GM18499 (cell line): Measurements from ENCODE around the gene HID1.
"Not testable (repeated sequence)": the region's sequence is repeated elsewhere in the genome, so short reads cannot be mapped to it uniquely, and the experiment has no call there.

ENCODE experiments used
- ATAC-seq: cut with Tn5 transposase; IDR thresholded peaks from one replicate; pipeline ENCODE4 v1.9.1; 2021; ENCODE audit warnings: moderate number of reproducible peaks; ENCODE audit not compliant: insufficient read depth, unreplicated experiment

The HID1 gene

GRCh38 chr17:74972107-74972972, at the start of gene HID1:
HID1 (minus strand) TSS chr17:74972759; CDS start chr17:74972656, 103 bp downstream.
- ATAC-seq, result no peak

- no peak for ATAC-seq
Measured at GRCh38 chr17:75020331-75021110, 48.0 kb upstream of the HID1 start.

GRCh38 chr17:75019710-75020109, 47.2 kb upstream of the HID1 start:
- ATAC-seq, result no peak

GRCh38 chr17:75019146-75019545, 46.6 kb upstream of the HID1 start:
- ATAC-seq, result no peak

- ATAC-seq, result no peak
Measured at GRCh38 chr17:75013092-75013559, 40.6 kb upstream of the HID1 start.

- no peak for ATAC-seq
Measured at GRCh38 chr17:75012346-75013091, 40.0 kb upstream of the HID1 start, which contains the start of gene MRPL58. MRPL58 (plus strand) TSS chr17:75012670; CDS start chr17:75012687, 17 bp downstream.

GRCh38 chr17:75012096-75012345, 39.5 kb upstream of the HID1 start:
- no peak for ATAC-seq

- ATAC-seq, result no peak
Measured at GRCh38 chr17:75011401-75012095, 39.0 kb upstream of the HID1 start.

GRCh38 chr17:75010683-75011400, 38.3 kb upstream of the HID1 start:
- ATAC-seq, result no peak

- no peak for ATAC-seq
Measured at GRCh38 chr17:75009139-75009724, 36.7 kb upstream of the HID1 start.

GRCh38 chr17:75008373-75008772, 35.8 kb upstream of the HID1 start:
- no peak for ATAC-seq

- no peak for ATAC-seq
Measured at GRCh38 chr17:75006653-75007052, 34.1 kb upstream of the HID1 start.

GRCh38 chr17:75006084-75006483, 33.5 kb upstream of the HID1 start:
- not testable (repeated sequence) for ATAC-seq

GRCh38 chr17:75005291-75005690, 32.7 kb upstream of the HID1 start:
- ATAC-seq, result no peak

- no peak for ATAC-seq
Measured at GRCh38 chr17:75004371-75004770, 31.8 kb upstream of the HID1 start.

GRCh38 chr17:75003957-75004355, 31.4 kb upstream of the HID1 start:
- ATAC-seq, result no peak

- no peak for ATAC-seq
Measured at GRCh38 chr17:75003070-75003956, 30.8 kb upstream of the HID1 start.
